Measurements from ENCODE around the gene ERI3. TPM values are rescaled to one million over a fixed set of nuclear protein-coding genes. Genes with fewer than 3 reads are reported as not detected.

ERI3 gene
- total and polyA plus RNA-seq, 2 donors (not counting 3 experiments of a cell fraction or from before 2014, with no cell fraction given) = 45.3 to 94.0 TPM

GRCh38 chr1:44347280-44347679 is 7.8 kb downstream of the ERI3 start:
- Histone ChIP-seq H2AFZ (ENCODE audit: low read depth, low read length) (no peak overlapping the region), H3K9me1 (replicated peaks; ENCODE audit: control insufficient read depth, extremely low read depth, insufficient read depth, low read length) (no peaks in the 10 kb centered on the region), H3K79me2 (ENCODE audit: control insufficient read depth, insufficient read depth, low read length) (peaks cover 7% of the 10 kb centered on the region), H3K27ac (ENCODE audit: insufficient read depth, low read depth, low read length) (no peak overlapping the region), H3K27me3 (ENCODE audit: control insufficient read depth in 2 of 2, insufficient read depth in 2 of 2, low read length in 2 of 2) (no peaks in the 10 kb centered on the region), H3K9ac (replicated peaks; ENCODE audit: extremely low read depth, insufficient read depth, low read length) (no peak overlapping the region), H3K9me3 (replicated peaks; ENCODE audit: control insufficient read depth, insufficient read depth, low read length) (no peaks in the 10 kb centered on the region), H3K36me3 (ENCODE audit: control insufficient read depth in 2 of 2, extremely low read depth in 1 of 2, insufficient read depth in 2 of 2, low read length in 2 of 2) (no peaks in the 10 kb centered on the region), H3K4me3 (replicated peaks in 1 of 3; ENCODE audit: insufficient read depth in 1 of 3, low read depth in 1 of 3, low read length in 3 of 3) (no peak overlapping the region), H4K20me1 (replicated peaks; ENCODE audit: control insufficient read depth, extremely low read depth, insufficient read depth, low read length) (peaks cover 5% of the 10 kb centered on the region), H3K4me2 (ENCODE audit: insufficient read depth, low read length) (no peak overlapping the region), H3K4me1 (ENCODE audit: control insufficient read depth, extremely low read depth, insufficient read depth, low read length) (no peaks in the 10 kb centered on the region)
- BruUV-seq (replicated peaks) = no TSS peak
- intact Hi-C loops (cut with micrococcal nuclease) = no loop called here
- TF ChIP-seq, protein P1, sequence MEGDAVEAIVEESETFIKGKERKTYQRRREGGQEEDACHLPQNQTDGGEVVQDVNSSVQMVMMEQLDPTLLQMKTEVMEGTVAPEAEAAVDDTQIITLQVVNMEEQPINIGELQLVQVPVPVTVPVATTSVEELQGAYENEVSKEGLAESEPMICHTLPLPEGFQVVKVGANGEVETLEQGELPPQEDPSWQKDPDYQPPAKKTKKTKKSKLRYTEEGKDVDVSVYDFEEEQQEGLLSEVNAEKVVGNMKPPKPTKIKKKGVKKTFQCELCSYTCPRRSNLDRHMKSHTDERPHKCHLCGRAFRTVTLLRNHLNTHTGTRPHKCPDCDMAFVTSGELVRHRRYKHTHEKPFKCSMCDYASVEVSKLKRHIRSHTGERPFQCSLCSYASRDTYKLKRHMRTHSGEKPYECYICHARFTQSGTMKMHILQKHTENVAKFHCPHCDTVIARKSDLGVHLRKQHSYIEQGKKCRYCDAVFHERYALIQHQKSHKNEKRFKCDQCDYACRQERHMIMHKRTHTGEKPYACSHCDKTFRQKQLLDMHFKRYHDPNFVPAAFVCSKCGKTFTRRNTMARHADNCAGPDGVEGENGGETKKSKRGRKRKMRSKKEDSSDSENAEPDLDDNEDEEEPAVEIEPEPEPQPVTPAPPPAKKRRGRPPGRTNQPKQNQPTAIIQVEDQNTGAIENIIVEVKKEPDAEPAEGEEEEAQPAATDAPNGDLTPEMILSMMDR (IDR thresholded peaks at IDR 0.05; ENCODE audit: extremely low read depth in 1 of 2, insufficient read depth in 1 of 2, low read depth in 1 of 2, low read length in 2 of 2) = no peak
- TF ChIP-seq POLR2A (IDR thresholded peaks at IDR 0.05; ENCODE audit: low read depth, low read length) (no peak), FOS (IDR thresholded peaks at IDR 0.05; ENCODE audit: borderline replicate concordance, insufficient read depth, low read length) (no peak), GATA2 (IDR thresholded peaks at IDR 0.05; ENCODE audit: insufficient read depth, insufficient read length, low read depth, low read length) (no peak)
- FAIRE-seq = no peak
- ChIA-PET POLR2A (no interaction called here), CTCF (interaction anchor here (0.8 to 1.3 kb wide), 2 partner anchors 27 to 31 kb away, joined by 3 to 4 read pairs; no protein-coding TSS in a partner anchor)
- dilution Hi-C loops (cut with MboI; ENCODE audit: extremely low pct_ligation_motif_present, low sequenced_read_pairs) = no loop called here
- DNase-seq (ENCODE audit: low read depth, low spot score) = no peak

GRCh38 chr1:44346878-44347277 is 8.2 kb downstream of the ERI3 start:
- H3K27me3 ChIP-seq (ENCODE audit: control insufficient read depth in 2 of 2, insufficient read depth in 2 of 2, low read length in 2 of 2) = no peaks in the 10 kb centered on the region
- POLR2A ChIA-PET = no interaction called here
- BruUV-seq (replicated peaks) = no TSS peak
- no peaks in the 10 kb centered on the region for H3K4me1 ChIP-seq (ENCODE audit: control insufficient read depth, extremely low read depth, insufficient read depth, low read length)
- no peak for DNase-seq (ENCODE audit: low read depth, low spot score)
- H3K4me2 ChIP-seq (ENCODE audit: insufficient read depth, low read length) = no peak overlapping the region
- peaks cover 7% of the 10 kb centered on the region for H3K79me2 ChIP-seq (ENCODE audit: control insufficient read depth, insufficient read depth, low read length)
- TF ChIP-seq EZH2 (IDR thresholded peaks at IDR 0.05; ENCODE audit: borderline replicate concordance, low read depth, low read length, severe bottlenecking) (no peak), FOS (IDR thresholded peaks at IDR 0.05; ENCODE audit: borderline replicate concordance, insufficient read depth, low read length) (no peak), POLR2A (IDR thresholded peaks at IDR 0.05; ENCODE audit: low read depth, low read length) (no peak), GATA2 (IDR thresholded peaks at IDR 0.05; ENCODE audit: insufficient read depth, insufficient read length, low read depth, low read length) (no peak), JUN (IDR thresholded peaks at IDR 0.05; ENCODE audit: borderline replicate concordance, insufficient read depth, insufficient read length, low read depth) (no peak)
- TF ChIP-seq, protein P1 (IDR thresholded peaks at IDR 0.05; ENCODE audit: extremely low read depth in 1 of 2, insufficient read depth in 1 of 2, low read depth in 1 of 2, low read length in 2 of 2) = no peak
- FAIRE-seq = no peak
- intact Hi-C loops (cut with micrococcal nuclease) = no loop called here
- no peak overlapping the region for H3K4me3 ChIP-seq (replicated peaks in 1 of 3; ENCODE audit: insufficient read depth in 1 of 3, low read depth in 1 of 3, low read length in 3 of 3)
- no peaks in the 10 kb centered on the region for H3K36me3 ChIP-seq (ENCODE audit: control insufficient read depth in 2 of 2, extremely low read depth in 1 of 2, insufficient read depth in 2 of 2, low read length in 2 of 2)
- no peaks in the 10 kb centered on the region for H3K9me3 ChIP-seq (replicated peaks; ENCODE audit: control insufficient read depth, insufficient read depth, low read length)
- H3K9me1 ChIP-seq (replicated peaks; ENCODE audit: control insufficient read depth, extremely low read depth, insufficient read depth, low read length) = no peaks in the 10 kb centered on the region
- dilution Hi-C loops (cut with MboI; ENCODE audit: extremely low pct_ligation_motif_present, low sequenced_read_pairs) = no loop called here
- H3K27ac ChIP-seq (ENCODE audit: insufficient read depth, low read depth, low read length) = no peak overlapping the region
- H2AFZ ChIP-seq (ENCODE audit: low read depth, low read length) = no peak overlapping the region
- CTCF ChIA-PET = interaction anchor here (0.8 to 1.3 kb wide), 2 partner anchors 27 to 31 kb away, joined by 3 to 4 read pairs; no protein-coding TSS in a partner anchor
- no peak overlapping the region for H3K9ac ChIP-seq (replicated peaks; ENCODE audit: extremely low read depth, insufficient read depth, low read length)
- H4K20me1 ChIP-seq (replicated peaks; ENCODE audit: control insufficient read depth, extremely low read depth, insufficient read depth, low read length) = peaks cover 5% of the 10 kb centered on the region

Measured in endothelial cell of umbilical vein (primary cell).